Erythroblast (primary cell): ENCODE results near the gene RCC2.

Experiments
- GATA1 ChIP-seq: IDR thresholded peaks from 2 replicates; pipeline ENCODE4 v1.6.1; 2011; ENCODE audit warnings: low read depth, mild to moderate bottlenecking, control low read depth, low read length, moderate library complexity
- POLR2A ChIP-seq: IDR thresholded peaks from 2 replicates; pipeline ENCODE4 v1.6.1; 2011; ENCODE audit warnings: mild to moderate bottlenecking, low read length

- TF ChIP-seq POLR2A (no peak), GATA1 (no peak)
Observed at GRCh38 chr1:17437260-17437579, 2.3 kb downstream of the RCC2 start.
